Nephron (organoid): Measurements from ENCODE around the gene RESF1.
"Not testable (repeated sequence)": the region's sequence is repeated elsewhere in the genome, so short reads cannot be mapped to it uniquely, and the experiment has no call there.

Source experiments
- H3K27ac Mint-ChIP-seq, 3 experiments: 2 replicates each; pipeline ENCODE4 v1.8.0; 2020; ENCODE audit warnings: mixed read lengths in 3 of 3, mild to moderate bottlenecking in 2 of 3, moderate library complexity in 1 of 3
- H3K27me3 Mint-ChIP-seq: 2 replicates; pipeline ENCODE4 v1.8.0; 2021; ENCODE audit warnings: low read depth, mild to moderate bottlenecking, moderate library complexity, mixed read lengths
- H3K36me3 Mint-ChIP-seq: 2 replicates; pipeline ENCODE4 v1.8.0; 2020; ENCODE audit warnings: low read depth, mixed read lengths
- H3K4me1 Mint-ChIP-seq: 2 replicates; pipeline ENCODE4 v1.8.0; 2020; ENCODE audit warnings: mixed read lengths
- H3K4me3 Mint-ChIP-seq, 3 experiments: 2 replicates each; pipeline ENCODE4 v1.8.0; 2020; ENCODE audit warnings: mild to moderate bottlenecking in 3 of 3, mixed read lengths in 3 of 3, moderate library complexity in 2 of 3
- H3K9me3 Mint-ChIP-seq: 2 replicates; pipeline ENCODE4 v1.8.0; 2020; ENCODE audit warnings: mixed read lengths
- TF ChIP-seq, protein P1 (sequence below), 3 experiments: fragments of 200-600 bp; sonication (generic); IDR thresholded peaks; one replicate each; pipeline ENCODE4 v1.5.0; 2021; ENCODE audit warnings: antibody characterized with exemption in 3 of 3; ENCODE audit not compliant: unreplicated experiment in 3 of 3

Gene RESF1

DNA sequence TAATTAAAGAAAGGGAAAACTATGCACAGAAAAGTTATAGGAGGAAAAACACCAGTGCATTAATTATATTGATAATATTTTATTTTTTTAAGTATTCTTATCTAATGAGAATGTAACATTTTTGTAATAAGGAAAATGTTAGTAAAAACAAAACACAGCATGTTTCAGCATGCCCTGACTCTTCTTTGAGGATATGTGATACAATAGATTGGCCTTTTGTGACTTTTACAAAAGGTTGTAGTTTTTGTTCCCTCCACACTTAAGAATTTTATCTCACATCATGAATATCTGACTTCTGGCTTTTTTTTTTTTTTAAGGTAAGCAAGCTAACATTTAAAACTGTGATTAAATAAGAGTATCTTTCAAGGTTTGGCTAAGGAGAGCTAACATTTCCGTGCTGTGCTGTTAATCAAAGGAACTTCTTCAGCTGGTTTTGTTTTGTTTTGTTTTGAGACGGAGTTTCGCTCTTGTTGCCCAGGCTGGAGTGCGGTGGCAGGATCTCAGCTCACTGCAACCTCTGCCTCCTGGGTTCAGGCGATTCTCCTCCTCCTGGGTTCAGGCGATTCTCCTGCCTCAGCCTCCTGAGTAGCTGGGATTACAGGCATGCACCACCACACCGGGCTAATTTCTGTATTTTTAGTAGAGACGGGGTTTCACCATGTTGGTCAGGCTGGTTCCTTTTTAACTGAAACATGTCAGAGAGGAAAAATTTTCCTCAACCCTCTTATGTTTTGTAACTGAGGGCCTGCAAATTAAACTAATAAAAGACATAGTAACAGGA lies 30.8 kb upstream of the RESF1 start:
- H3K27ac Mint-ChIP-seq = no peak overlapping the region
- H3K36me3 Mint-ChIP-seq = peaks cover 7% of the 10 kb centered on the region
- no peak overlapping the region for H3K4me3 Mint-ChIP-seq
- no peaks in the 10 kb centered on the region for H3K4me1 Mint-ChIP-seq
- H3K27me3 Mint-ChIP-seq = no peaks in the 10 kb centered on the region
- TF ChIP-seq, protein P1, sequence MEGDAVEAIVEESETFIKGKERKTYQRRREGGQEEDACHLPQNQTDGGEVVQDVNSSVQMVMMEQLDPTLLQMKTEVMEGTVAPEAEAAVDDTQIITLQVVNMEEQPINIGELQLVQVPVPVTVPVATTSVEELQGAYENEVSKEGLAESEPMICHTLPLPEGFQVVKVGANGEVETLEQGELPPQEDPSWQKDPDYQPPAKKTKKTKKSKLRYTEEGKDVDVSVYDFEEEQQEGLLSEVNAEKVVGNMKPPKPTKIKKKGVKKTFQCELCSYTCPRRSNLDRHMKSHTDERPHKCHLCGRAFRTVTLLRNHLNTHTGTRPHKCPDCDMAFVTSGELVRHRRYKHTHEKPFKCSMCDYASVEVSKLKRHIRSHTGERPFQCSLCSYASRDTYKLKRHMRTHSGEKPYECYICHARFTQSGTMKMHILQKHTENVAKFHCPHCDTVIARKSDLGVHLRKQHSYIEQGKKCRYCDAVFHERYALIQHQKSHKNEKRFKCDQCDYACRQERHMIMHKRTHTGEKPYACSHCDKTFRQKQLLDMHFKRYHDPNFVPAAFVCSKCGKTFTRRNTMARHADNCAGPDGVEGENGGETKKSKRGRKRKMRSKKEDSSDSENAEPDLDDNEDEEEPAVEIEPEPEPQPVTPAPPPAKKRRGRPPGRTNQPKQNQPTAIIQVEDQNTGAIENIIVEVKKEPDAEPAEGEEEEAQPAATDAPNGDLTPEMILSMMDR (IDR thresholded peaks at IDR 0.05; ENCODE audit: unreplicated experiment in 3 of 3) = no peak
- H3K9me3 Mint-ChIP-seq = peaks cover 25% of the 10 kb centered on the region

DNA sequence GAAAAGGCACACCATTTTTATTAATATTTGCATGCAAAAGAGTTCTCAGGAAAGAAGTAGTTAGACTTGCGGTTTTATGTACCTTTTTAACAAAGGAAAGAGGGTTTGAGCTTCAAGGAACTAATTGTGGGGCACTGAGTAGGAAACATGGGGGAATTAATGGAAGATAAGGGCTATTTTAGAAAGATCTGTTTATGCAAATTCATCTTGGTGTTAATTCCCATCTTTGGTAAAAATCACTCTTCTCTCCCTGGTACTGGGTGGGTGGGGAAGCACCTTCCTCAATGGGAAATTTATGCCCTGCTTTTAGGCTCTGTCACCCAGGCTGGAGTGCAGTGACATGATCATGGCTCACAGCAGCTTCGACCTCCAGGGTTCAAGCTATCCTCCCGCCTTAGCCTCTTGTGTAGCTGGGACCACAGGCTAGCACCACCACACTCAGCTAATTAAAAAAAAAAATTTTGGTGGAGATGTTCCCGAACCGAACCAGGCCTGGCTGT lies 30.1 kb upstream of the RESF1 start:
- no peaks in the 10 kb centered on the region for H3K4me1 Mint-ChIP-seq
- peaks cover 19% of the 10 kb centered on the region for H3K9me3 Mint-ChIP-seq
- H3K27me3 Mint-ChIP-seq = no peaks in the 10 kb centered on the region
- H3K4me3 Mint-ChIP-seq = no peak overlapping the region
- TF ChIP-seq, protein P1 (IDR thresholded peaks at IDR 0.05; ENCODE audit: unreplicated experiment in 3 of 3) = no peak
- H3K36me3 Mint-ChIP-seq = peaks cover under 1% of the 10 kb centered on the region
- H3K27ac Mint-ChIP-seq = no peak overlapping the region

DNA sequence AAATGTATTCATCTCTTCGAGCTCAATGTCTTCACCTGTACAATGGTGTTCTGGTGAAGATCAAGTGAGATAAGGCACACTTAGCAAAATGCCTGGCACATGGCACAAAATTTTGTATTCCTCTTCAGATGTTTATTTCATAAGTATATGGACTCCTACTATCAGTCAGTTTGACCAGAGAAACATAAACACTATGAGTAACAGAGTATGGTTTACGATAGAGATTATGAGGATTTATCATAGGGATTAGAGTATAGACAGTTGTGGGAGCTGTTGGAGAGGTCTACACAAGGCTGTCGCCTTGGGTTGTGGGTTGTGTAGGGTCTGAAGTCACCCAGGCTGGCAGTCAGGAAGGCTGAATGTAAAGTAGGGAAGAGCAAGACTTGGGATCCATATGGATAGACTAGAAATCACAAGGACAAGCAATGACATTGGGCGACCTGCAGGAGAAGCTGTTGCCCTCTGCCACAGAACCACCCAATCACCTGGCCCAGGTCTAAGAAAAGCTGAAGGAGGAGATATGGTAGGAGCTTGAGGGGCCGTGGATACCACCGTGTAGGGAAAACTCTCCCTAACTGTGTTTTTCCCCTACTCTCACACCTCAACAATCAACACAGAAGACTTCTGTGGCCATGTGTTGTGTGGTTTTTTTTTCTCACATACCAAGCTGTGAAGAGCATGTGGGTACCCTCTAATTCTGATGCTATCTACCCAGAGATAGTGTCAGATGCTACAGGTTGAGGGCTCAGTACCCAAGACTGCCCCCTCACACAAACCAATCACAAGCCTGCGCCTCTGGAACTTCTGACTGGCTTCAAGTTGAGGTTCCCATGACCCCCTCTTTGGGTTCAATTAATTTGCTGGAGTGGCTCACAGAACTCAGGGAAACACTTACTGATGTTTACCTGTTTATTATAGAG lies 27.2 kb upstream of the RESF1 start:
- H3K27me3 Mint-ChIP-seq = no peaks in the 10 kb centered on the region
- H3K4me3 Mint-ChIP-seq = no peak overlapping the region
- TF ChIP-seq, protein P1 (IDR thresholded peaks at IDR 0.05; ENCODE audit: unreplicated experiment in 3 of 3) = no peak
- H3K4me1 Mint-ChIP-seq = no peaks in the 10 kb centered on the region
- no peaks in the 10 kb centered on the region for H3K36me3 Mint-ChIP-seq
- peaks cover 11% of the 10 kb centered on the region for H3K9me3 Mint-ChIP-seq
- H3K27ac Mint-ChIP-seq = no peak overlapping the region

DNA sequence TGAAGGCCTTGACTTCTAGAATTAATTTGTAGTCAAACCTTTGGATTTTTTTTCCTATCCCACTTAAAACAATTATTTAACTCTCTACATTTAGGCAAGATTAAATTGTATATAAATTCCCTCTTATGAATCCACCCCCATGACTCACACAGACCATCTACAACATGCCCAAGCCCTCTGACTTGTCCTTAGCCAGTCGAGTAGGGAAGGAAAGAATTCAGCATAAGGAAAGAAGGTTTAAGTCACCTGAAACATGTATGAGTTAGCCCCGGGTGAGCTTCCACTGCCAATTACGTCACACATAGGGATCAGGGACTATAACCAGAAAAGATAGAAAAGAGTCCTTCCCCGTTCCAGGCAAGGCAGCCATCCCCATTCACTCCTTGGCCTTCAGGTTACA lies 14.9 kb upstream of the RESF1 start:
- no peak overlapping the region for H3K4me3 Mint-ChIP-seq
- H3K9me3 Mint-ChIP-seq = peaks cover 25% of the 10 kb centered on the region
- H3K27me3 Mint-ChIP-seq = no peaks in the 10 kb centered on the region
- peaks cover 29% of the 10 kb centered on the region for H3K36me3 Mint-ChIP-seq
- H3K27ac Mint-ChIP-seq = no peak overlapping the region
- TF ChIP-seq, protein P1 (IDR thresholded peaks at IDR 0.05; ENCODE audit: unreplicated experiment in 3 of 3) = no peak
- no peaks in the 10 kb centered on the region for H3K4me1 Mint-ChIP-seq

DNA sequence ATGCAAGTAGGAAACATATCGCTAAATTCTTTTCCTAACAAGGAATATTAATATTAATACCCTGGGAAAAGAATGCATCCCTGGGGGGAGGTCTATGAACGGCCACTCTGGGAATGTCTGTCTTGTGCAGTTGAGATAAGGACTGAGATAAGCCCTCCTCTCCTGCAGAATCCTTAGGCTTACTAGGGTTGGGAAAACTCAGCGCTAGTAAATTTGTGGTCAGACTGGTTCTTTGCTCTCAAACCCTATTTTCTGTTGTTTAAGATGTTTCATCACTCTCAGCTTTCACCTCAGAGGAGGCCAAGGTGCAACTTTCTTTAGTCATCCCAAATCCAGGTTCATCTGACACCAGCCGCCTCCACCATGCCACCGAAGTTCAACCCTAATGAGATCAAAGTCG lies 11.2 kb upstream of the RESF1 start:
- TF ChIP-seq, protein P1 (IDR thresholded peaks at IDR 0.05; ENCODE audit: unreplicated experiment in 3 of 3) = no peak
- no peak overlapping the region for H3K4me3 Mint-ChIP-seq
- H3K4me1 Mint-ChIP-seq = no peaks in the 10 kb centered on the region
- H3K27me3 Mint-ChIP-seq = no peaks in the 10 kb centered on the region
- peaks cover 32% of the 10 kb centered on the region for H3K36me3 Mint-ChIP-seq
- H3K27ac Mint-ChIP-seq = no peak overlapping the region
- peaks cover 27% of the 10 kb centered on the region for H3K9me3 Mint-ChIP-seq

DNA sequence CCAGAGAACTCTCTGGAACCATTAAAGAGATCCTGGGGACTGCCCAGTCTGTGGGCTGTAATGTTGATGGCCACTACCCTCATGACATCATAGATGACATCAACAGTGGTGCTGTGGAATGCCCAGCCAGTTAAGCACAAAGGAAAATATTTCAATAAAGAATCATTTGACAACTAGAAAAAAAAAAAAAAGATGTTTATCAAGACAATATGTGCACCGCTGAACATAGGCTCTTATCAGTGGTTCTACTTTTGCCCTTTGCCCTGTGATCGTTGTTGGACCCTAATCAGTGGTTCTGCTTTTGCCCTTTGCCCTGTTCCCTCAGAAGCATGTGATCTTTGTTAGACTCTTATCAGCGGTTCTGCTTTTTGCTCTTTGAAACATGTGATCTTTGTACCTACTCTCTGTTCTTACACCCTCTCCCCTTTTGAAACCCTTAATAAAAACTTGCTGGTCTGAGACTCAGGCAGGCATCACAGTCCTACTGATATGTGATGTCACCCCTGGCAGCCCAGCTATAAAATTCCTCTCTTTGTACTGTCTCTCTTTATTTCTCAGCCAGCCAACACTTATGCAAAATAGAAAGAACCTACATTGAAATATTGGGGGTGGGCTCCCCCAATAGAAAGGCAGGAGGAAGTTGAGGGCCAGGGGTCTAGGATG lies 10.4 kb upstream of the RESF1 start:
- H3K27ac Mint-ChIP-seq = not testable (repeated sequence)

More for the DNA sequence above, 10.4 kb upstream of the RESF1 start:
- H3K9me3 Mint-ChIP-seq = peaks cover 25% of the 10 kb centered on the region
- not testable (repeated sequence) for H3K4me3 Mint-ChIP-seq, H3K4me1 Mint-ChIP-seq, H3K27me3 Mint-ChIP-seq
- peaks cover 32% of the 10 kb centered on the region for H3K36me3 Mint-ChIP-seq
